GM19238 (cell line): ENCODE measurements around the gene MAP1B.

ENCODE experiments used
- DNase-seq: peaks from one replicate; pipeline ENCODE4 v3.0.0; 2011; ENCODE audit warnings: low spot score; ENCODE audit not compliant: insufficient read length

MAP1B gene

DNA sequence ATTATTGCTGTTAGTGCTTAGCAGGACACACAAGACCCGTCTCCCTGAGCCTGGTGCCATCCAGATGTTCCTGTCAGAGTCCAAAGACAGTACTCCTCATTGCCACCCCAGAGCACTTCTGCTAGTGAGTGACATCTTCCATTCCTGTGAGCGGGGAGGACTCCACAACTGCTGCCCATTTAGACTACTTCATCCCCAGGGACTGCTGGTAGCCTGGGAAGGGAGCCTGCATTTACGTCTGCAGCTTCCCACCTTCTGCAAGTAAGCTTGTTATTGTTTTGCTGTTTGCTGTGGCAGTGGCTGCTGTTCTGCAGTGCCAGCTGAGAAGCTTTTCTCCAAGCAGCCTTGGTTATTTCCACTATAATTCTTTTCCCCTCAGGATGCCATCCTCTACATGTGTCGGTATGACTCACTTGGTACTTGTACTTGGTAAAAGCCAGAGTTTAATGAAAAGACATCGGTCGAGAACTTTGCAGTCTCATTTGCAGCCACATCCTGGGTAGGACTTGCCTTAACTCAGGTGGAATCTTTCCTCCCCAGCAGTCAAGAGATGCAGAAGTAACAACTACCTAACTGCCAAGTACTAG, 10.6 kb upstream of the MAP1B start:
- no peak for DNase-seq

DNA sequence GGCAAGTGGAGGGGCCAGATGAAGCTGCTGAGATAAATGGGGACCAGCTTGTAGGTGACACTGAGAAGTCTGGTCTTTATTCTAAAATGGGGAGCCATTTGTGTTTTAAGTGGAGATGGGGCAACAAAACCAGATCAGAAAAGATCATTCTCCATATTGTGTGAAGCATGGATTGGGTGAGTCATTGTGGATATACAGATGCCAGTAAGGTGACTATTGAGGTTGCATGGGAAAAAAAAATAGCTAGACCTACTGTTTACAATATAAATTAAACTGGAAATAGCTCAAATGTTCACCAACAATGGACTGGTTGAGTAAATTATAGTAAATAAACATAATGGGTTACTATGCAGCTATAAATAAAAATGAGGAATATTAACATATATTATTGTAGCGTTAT, 5.4 kb upstream of the MAP1B start:
- no peak for DNase-seq

DNA sequence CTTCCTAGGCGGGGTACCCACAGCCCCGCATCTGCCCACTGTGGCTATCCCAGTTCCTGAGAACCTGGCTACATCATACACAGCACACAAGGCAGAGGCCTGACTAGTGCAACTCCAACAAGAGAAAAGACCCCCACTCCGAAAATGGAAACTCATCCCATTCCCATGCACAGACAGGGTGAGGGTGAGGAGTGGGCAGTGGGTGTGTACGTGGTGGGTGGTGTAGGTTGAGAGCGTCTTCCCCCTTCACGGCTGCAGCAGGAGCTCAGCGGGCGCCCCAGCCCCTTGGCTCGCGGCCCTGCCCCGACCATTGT, 501 bp upstream of the MAP1B start:
- DNase-seq, result no peak

DNA sequence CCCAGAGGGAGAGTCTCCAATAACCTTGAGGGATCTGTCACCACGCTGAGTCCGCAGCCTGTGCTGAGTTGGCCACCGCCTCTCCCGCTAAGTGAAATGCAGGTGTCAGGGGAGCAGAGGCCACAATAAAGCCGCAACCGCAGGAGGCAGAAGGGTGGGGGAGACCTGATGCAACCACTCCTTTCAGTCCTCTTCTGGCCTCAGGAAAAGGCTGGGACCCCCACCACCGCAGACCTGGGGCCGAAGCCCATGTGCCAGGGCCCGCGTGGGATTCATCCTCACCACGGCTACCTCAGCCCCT, 576 bp downstream of the MAP1B start:
- DNase-seq, result no peak

DNA sequence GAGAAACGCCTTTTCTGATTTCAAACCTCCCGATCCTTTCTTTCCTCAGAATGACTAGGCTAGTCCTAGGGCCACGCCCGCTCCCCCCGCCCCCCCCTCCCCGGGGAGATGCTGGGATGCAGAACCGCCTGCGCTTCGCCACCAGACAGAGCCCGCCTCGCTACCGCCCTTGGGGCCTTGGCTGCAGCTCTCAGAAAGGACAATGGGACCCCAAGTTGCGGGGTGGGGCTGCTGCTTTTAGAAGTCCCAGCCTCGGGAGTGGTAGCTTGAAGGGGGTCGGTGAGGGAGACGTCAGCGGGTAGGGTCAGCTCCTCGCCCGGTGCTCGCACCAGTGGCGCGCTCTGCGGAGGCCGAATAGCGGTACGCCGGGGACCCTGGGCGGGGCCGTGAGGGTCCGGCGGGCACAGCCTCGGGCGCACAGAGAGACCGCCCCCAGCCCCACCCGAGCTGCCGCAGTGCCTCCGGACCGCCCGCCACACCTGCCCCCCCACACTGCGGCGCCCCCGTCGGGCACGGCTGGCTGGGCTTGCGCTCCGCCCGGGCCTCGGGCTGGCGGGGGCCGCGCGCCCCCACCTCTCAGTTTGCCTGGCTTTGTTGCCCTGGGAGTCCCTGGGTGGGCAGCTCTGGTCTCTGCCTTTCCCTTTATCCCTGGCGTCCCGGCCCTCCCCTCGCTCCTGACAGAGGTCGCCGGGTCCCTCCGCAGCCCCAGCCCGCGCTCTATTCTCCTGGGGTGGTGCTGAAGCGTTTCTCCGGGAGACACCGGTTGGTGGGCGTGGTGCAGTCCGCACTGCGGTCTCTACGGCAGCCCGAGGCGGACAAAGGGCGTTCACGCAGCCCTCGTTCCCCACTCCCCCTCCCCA, 1.2 kb downstream of the MAP1B start:
- no peak for DNase-seq

DNA sequence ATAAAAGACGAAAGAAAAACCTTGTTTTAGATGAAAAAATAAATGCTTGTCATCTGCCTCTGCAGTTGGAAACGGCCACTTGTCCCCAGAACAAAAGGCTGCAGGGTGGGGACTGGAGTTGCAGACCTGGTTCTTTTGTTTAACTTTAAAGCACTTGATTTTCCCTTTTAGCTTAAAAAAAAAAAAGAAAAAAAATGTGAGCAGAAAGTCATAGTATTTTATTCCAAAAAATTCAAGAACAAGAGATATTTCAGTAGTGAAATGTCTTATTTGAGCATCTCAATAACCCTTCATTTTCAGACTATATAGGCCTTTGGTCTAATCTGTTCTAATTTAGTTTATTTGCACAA, 1.8 kb downstream of the MAP1B start:
- DNase-seq, result no peak

DNA sequence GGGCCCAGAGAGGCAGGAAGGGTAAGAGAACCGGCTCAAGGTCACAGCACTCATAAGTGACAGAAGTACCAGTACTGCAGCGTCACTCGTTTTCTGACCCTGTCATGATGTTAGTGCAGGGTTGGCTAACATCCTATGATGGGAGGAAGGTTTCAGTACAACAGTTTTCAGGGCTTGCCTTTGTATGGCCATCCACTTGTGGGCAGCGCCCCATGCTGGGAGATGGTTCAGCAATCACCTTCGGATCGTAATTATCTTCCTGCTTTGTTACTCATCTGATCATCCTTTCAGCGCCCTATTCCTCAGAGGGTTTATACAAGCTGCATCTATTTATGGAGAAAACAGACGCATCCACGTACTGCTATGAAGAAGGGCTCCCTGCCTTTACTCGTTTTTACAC, 2.4 kb downstream of the MAP1B start:
- DNase-seq, result no peak

DNA sequence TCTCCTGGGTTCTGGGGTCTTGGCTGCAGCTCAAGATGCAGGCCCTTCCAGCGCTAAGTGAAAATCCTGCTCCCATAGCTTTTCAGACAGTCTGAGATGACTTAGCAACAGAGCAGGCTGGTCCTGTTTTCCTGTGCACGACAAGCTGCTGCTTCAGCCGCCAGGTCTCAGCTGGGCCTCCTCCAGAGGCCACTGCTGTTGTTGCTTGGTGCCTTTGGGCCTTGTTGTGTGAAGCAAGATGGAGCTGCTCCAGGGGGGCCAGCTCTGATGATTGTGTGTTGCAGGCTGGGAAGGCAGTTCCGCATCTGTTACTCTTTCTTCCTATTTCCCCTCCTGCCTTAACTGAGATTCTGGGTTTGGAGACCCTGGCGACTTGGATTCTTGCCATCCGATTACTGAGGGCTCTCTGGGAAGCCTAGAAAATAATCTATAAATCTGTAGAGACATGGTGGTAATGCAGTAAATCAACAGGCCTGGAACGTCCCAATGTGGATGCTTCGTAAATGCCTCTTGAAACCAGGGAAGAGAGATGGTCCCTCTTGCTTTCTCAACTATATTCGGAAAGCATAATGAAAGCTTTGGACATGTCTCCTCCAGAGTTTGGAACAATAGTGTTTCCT, 3.2 kb downstream of the MAP1B start:
- no peak for DNase-seq

DNA sequence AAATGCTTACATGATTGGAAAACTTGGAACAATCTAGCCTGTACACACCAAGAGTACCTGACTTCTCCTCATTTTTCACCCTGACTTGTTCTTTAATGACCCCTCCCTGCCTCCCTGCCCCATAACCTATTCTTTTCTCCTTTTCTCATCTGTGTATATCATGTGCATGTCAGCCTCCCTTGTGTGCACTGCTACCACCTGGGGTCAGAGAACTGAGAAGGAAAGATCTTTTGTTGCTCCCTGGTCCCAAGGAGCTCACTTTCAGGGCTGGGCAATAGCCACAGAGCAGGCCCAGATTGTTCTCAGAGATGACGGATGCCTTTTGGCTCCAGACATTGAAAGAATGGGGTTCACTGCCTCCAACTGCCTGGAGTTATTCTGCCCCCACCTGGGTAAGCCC, 5.1 kb downstream of the MAP1B start:
- no peak for DNase-seq

DNA sequence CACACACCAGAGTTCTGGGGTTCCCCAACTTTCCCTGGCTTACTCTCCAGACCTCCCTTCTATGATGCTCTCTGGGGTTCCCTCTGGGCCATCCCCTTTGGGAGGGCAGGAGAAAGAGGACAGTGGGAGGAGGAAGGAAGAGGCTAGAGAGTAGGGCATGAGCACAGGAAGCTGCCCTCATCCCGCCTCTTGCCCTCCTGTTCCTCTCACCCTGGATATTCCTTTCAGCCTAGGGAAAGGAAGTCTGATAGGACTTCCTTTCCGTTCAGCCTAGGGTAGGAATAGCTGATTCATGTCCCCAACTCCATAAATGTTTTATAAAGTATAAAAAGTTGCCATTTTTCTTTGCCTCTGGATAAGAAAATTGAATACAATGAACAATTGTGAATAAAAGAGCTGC, 7.4 kb downstream of the MAP1B start:
- DNase-seq, result no peak

DNA sequence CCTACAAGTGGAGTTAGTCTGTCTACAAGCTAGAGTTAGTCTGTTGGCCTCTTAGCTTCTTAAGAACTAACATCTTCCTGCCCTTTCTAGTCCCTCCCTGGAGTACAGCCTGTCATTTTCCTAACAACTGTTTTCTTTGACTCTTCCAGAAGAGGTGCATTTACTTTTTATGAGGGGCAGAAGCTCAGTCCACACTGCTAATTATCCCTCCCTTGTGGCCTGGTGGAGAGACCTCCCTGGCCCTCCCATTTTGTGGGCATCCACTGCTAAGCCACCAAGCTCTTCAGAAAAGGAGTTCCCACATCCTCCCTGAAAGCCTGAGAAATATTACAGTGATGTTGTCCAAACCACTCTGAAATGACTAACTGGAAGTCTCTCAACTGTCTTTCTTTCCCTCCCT, 8.0 kb downstream of the MAP1B start:
- DNase-seq, result no peak

DNA sequence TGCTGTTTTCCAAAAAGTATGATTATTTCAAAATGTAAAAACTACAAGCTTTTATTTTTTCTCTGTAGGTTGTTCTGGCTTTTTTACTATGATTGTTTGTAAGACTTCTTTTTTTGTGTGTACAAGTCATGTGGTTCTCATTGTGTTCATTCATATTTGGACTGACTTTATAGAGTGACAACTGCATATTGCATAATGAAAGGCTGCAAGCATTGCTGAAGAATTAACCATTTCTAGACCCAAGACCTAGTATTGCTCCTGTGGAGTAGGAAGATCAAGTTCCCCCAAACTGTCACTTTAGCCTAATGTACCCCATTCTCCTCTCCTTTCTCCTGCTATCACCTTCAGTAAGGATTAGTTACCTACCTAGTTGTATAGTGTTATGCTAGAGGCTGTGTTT, 10.0 kb downstream of the MAP1B start:
- no peak for DNase-seq

DNA sequence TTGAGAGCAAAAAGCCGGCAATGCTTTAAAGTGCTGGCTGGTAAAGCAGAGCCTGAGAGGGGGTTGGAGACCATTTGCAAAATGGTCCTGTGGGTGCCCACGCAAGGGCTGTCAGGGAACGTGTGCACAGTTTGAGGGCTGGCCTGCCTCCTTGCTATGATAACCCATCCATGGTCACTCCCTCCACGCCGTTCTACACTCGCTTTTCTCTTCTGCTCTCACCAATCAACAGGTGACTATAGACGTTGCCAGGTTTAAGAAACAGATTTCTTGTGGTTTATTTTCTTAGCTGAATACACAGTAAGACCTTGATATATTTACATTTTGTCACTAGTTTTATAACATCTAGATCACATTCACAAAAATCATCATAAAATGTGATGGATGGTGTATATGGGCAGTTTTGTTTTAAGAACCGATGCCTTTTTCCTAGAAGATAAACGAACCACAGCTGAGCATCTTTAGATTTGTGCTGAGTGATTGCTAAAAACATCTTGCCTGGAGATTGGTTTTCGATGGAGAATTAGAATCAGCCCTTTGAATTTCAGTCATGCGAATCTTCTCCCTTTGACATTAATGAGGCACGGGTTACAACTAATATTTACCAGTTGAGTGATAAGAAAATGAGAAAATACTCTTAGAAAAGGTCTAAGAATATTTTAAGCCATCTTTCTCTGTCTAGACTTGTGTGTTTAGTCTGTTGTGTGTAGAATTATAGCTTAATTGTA, 13.9 kb downstream of the MAP1B start:
- DNase-seq, result no peak

DNA sequence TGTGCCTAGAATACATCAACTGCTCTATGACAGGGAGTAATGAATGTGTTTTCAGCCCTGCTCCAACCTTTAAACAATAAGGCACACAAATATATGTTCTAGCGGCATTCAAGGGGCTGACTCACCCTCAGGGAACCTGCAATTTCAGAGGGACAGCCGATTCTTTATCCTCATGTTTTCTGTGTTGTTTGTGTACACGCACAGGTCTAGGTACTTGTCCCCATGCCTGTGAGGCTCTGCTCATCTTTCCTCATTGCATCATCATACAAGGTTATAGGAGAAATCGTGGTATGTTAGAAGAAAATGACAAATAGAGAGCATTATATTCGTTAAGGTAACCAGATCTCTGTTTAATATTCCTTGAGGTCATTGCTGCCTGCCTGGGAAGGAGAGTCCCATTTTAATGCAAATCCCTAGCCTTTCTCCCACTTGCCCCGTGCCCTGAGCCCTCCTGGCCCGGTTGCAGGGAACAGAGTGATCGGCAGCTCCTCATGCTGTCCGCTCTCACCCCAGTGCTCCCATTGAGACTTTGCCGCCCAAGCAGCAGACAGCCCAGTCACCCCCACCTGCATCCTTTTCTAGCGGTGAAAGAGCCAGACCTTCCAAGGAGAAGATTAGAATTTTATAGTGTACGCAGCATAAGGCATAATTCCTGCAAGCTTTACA, 14.6 kb downstream of the MAP1B start:
- no peak for DNase-seq

DNA sequence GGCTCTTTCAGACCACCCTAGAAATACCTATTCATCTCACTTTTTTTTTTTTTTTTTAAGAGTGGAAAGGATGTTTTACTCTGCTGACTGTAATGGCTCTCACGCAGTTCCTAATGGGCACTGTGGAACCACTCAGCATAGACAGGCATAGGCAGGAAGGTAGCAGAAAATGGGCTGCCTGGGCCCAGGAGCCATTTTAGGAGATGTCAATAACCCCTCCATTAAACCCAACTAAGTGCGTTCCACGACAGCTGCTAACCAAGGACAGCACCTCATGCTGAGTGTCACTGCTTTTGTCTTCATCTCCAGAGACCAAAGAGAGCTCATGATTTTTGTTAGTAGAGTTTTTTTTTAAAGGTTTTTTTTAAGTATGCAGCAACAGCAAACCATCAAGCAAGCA, 15.3 kb downstream of the MAP1B start:
- no peak for DNase-seq

DNA sequence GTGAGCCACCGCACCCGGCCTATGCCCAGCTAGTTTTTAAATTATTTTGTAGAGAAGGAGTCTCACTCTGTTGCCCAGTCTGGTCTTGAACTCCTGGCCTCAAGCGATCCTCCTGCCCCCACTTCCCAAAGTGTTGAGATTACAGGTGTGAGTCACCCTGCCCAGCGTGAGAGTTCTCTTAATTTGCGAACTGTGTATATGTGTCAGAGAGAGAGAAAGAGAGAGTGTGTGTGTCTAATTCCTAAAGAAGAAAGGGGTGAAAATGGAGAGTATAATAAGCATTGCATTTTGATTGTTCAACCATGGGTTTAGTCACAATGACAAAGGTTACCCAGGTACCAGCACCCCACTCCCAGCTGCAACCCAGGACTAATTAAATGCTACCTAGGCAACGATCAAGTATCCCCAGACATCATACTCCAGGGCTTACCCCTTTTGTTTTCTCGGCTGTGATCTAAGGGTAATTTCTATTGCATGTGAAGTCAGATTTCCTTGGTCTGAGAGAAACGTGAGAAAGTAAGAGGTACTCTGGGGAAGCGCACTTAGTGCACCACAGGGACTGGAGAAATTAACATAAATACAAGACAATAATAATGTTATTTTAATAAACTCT, 16.6 kb downstream of the MAP1B start:
- no peak for DNase-seq

DNA sequence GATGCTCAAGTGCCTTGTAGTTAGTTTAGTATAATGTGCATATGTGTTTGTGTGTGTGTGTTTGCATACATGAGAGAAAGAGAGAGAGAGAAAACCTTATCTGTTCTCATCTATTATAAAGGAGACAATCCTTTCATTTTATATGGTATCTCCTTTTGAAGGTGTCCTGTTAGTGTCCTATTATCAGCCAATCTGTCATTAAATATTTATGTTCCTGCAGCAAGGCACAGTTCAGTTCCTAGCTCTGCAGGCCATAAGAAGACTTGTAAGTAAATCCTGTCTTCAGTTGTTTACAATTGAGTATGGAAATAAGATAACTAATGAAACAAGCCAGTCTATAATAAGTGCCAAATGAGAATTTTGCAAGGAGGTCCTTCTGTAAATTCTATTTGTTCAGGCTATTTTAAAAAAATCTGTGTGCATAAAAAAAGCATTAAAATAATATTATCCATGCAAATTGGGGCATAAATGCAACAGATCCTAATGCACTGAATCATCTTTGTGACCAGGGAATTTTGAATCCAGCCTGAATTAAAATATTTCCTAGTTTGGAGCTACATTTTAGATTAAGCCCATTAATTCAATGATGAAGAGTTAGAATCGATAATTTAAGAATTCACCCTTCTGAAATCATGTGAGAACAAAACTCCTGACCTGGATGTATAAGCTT, 18.1 kb downstream of the MAP1B start:
- DNase-seq, result no peak

DNA sequence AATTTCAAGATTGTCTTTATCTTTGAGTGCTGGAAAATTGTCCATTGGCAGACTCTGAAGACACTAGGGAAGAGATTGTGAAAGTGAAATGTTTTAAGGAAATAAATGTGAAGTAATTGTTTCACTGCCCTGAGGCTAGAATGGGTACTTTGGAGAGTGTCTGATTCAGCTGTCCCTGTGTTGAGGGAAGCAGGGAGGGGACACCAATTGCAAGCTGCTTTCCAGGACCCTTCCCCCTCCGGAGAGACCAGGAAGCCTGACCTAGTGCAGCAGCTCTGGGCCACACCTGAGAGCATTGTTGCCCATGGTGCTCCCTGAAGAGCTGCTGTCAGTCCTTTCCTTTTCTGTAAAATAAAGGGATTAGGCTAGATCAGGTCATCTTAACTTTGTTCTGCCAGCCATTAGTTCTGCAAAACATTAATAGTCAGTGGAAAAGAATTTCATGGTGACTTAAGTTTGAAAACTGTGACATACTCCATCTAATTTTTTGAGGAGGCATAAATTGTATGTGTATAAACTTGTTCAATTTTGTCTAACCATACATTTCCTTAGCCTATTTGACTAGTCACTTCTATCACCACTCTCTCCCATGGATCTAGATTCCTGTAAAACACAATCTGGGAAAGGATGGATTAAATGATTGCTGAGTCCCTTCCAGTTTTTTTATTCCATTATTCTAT, 18.8 kb downstream of the MAP1B start:
- DNase-seq, result no peak

DNA sequence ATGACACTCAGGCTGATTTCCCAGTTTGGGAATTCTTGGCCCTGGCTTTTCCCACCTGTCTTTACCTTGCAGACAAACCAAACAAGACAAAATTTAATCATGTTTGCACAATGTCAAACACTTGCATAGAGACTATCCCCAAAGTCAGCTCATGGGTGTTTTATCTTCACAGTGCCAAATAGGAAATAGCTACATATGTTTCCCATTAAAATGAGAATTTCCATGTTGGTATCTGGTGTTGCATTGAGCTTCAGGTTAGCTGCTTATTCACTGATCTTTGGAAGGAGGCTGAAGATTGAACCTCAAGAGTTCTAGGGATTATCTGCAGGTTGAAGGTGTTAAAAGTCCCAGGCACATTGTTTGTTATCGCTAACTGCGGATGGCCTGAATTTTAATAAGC, 19.5 kb downstream of the MAP1B start:
- DNase-seq, result no peak

DNA sequence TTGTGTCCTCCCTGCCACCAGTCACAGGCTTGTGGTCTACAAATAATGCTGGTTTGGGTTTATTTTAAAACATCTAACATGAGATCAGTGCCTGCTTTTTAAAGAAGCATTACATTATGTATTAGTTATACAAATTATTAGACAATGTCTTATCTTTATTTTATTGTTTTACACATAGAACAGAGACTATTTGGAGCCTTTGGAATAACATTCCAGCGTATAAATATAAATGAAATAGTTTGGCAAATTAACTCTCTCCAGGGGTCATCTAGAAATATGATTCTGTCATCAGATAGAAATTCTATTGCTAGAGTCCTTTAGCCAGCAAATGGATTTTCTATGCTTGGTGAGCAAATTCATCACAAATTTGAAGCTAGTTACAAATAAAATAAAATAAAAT, 22.4 kb downstream of the MAP1B start:
- no peak for DNase-seq

DNA sequence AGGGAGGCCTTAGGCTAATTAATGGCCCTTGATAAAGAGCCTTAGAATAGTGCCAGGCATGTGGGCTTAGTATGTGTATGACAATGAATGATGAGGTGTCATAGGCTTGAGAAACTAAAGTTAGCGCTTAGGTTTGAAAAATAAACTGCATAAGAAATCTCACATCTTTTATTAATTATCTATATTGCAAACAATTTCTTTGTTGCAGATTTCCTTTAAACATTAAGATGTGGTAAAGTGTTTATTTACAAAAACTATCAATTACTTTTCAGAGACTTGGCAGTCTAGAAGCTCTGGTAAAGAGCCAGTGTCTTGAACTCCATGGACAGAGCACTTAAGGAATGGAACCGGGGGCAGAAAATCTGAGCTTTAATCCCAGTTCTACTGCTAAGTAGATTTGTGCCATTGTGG, 23.1 kb downstream of the MAP1B start:
- DNase-seq, result no peak
